Activated effector memory CD4-positive, alpha-beta T cell treated with anti-CD3 and anti-CD28 coated beads, Interleukin-2, amount 50 U/mL, for 16 hours (primary cell): ENCODE measurements around the gene GRM8.
"Not testable (repeated sequence)": the region's sequence is repeated elsewhere in the genome, so short reads cannot be mapped to it uniquely, and the experiment has no call there.

Experiments
- DNase-seq: peaks from one replicate; pipeline ENCODE4 v3.0.0-alpha.2; 2020

GRM8 gene

DNA sequence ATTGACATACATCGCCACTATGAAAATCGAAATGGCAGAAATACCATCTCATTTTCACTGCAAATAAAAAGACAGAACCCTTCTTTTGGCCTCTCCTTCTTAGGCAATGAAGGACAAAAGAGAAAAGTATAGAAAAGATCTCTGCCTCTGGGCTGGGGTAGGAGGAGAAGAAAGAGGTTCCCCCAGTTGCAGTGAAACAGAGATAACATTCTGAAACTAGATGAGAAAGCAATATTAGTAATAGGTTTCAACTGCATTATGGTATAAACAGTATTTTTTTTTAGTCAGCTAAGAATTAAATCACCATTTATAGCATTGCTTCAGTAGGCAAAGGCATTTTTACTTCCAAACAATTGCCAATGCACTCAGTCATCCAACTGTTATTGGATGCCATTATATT lies 347.5 kb downstream of the GRM8 start:
- not testable (repeated sequence) for DNase-seq

DNA sequence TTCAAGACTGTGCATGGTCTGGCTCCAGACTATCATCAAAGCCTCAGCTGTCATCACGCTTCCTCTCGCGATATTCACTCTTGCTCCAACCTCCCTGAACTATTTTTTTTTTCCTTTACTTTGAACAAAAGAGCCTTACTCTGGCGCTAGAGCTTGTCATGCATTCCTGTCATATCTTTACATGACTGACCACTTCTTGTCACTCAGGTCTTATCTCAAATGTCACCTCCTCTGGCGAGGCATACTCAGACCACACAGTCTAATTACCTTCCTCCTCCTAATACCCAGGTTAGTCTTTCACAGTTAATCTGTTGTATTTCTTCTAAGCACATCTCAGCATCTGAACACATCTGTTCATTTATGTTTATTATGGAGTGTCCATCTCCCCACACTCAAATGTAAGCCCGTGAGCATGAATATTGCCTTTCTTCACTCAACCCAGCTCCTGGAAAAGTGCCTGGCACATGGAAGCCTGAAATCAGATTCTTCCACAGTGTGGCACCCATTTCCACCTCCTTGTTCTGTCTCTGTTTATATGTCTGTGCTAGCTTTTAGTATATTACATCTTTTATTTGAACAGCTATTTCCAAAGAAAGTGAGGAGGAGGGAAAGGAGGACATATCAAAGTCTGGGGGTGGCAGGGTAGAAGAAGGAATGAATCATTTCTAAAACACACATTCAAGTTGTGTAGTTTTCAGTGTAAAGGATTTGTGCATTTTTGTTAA lies 351.5 kb downstream of the GRM8 start:
- DNase-seq: not testable (repeated sequence)

DNA sequence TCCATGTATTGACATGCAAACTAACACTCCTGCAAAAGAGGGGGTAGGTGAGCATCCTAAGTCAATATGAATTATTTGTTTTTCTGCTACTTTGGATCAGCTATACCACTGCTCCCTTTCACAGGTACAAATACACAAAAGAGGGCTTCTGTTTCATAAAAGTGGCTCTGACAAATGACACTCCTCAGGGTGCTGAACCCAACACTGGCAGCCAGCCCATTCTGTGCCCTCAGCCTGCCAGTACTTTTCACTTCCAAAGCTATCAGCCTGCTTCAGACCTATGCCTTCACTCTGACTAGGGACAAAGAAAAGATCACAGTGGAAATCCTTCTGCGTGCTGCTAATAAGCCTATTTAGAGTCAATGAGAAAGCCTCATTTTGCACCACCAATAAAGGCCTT lies 364.8 kb downstream of the GRM8 start:
- DNase-seq: not testable (repeated sequence)

DNA sequence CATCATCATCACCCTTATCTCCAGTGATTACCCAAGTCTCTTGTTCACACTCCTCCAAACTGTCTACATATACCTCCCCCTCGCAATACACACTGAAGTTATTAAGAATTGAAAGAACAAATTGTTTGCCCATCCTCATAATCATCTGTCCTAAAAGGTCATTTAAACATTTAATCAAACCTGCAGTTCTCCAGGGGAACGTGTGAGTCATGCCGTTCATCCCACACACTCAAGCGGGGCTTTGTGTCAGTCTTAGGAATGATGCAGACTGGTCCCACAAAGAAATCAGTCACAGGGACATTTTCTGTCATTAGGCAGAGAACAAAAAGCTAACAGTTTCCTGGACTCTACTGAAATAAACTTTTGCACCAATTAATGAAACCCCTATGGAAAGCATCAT lies 365.2 kb downstream of the GRM8 start:
- not testable (repeated sequence) for DNase-seq

GRCh38 chr7:126882730-126883129 lies 370.0 kb downstream of the GRM8 start:
- not testable (repeated sequence) for DNase-seq

DNA sequence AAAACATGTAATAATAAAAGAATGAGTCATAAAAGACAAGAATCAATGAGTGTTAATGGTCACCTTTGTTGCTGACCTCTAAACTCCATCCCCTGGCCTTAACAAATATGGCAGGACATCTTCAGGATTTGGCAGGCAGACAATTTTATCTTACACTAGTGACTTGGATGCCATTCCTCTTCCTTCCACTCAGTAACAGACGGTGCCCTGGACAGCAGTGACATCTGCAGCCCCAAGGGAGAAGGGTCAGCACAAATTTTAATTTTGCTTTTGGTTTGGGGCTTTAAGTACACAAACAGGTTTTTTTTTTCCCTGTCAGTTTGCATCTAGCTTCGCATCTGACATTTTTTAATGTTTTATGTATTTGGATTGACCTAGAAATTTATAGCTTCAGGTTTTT lies 370.8 kb downstream of the GRM8 start:
- DNase-seq: not testable (repeated sequence)

DNA sequence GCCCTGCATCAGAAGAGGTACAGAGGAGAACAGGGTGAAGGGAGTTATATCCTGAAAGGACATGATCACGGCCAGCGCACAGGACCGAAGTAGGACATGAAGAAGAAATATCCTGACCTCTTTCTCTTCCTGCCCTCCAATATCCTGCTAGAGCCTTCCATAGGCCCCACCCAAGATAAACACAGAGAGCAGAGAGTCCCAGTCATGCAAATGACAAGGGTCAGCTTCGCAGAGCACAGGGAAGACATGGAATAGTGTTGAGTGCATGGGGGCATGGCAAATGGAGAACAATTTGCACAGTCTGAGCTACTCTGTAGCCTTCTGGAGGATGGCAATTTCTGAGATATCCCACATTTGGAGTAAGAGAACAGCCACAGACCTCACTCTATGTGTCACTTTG lies 371.4 kb downstream of the GRM8 start:
- DNase-seq: no peak

GRCh38 chr7:126876536-126876935 lies 376.2 kb downstream of the GRM8 start:
- DNase-seq: not testable (repeated sequence)

GRCh38 chr7:126856691-126857291 lies 395.9 kb downstream of the GRM8 start:
- DNase-seq: no peak

GRCh38 chr7:126845331-126845730 lies 407.4 kb downstream of the GRM8 start:
- no peak for DNase-seq

- no peak for DNase-seq
These were observed 408.9 kb downstream of the GRM8 start for GRCh38 chr7:126843883-126844282.

GRCh38 chr7:126843336-126843735 lies 409.4 kb downstream of the GRM8 start:
- no peak for DNase-seq

GRCh38 chr7:126842451-126842850 lies 410.3 kb downstream of the GRM8 start:
- DNase-seq: no peak

GRCh38 chr7:126840869-126841268 lies 411.9 kb downstream of the GRM8 start:
- no peak for DNase-seq

- DNase-seq: no peak
These were observed 413.1 kb downstream of the GRM8 start for GRCh38 chr7:126839624-126840023.

DNA sequence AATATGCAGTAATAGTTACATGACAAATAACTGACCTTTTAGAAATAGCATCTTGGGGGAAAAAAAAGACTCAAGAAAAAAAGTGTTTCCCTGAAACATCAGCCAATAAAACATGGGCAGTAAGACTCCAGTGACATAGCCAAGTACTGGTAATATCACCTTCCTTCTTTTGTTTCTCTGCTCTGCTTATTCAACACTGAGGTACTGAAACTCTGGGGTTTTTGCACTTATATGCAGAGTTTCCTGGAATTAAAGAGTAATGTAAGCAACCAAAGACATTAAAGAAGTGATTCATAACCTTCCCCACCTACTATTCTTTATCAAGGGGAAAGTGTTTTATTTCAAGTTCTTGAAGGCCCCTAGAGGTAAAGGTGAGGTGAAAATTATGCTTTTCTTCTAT lies 414.5 kb downstream of the GRM8 start:
- DNase-seq: no peak

- DNase-seq: not testable (repeated sequence)
These were observed 421.5 kb downstream of the GRM8 start for GRCh38 chr7:126831241-126831640.

GRCh38 chr7:126820925-126821324 lies 431.8 kb downstream of the GRM8 start:
- no peak for DNase-seq

DNA sequence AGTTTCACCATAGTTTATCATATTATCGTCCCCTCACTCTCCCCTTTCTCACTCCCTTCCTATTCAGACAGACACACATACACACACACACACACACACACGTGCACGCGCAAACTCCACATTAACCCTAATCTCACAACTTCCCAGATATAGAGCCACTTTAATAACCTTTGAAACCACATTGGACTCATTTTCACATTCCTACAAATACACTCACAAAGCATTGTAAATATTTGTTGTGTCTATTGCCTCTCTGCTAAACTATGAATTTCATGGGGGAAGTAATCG lies 433.6 kb downstream of the GRM8 start:
- no peak for DNase-seq

- DNase-seq: no peak
These were observed 434.1 kb downstream of the GRM8 start for GRCh38 chr7:126818393-126819196.

DNA sequence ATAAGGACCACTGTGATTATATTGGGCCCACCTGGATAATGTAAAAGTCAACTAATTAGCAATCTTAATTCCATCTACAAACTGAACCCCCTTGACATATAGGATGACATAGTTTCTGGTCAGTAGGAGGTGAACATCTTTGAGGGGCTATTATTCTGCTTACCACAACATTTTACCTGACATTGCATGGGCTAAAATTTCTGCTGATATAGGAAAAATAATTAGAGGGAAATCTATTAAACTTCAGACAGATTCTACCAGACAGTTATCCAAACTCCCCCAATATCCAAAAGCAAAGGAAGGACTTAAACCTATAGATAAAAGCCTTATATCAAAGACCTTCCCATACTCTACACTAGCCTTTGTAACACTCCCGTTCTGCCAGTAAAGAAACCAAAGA lies 443.6 kb downstream of the GRM8 start:
- DNase-seq: no peak

DNA sequence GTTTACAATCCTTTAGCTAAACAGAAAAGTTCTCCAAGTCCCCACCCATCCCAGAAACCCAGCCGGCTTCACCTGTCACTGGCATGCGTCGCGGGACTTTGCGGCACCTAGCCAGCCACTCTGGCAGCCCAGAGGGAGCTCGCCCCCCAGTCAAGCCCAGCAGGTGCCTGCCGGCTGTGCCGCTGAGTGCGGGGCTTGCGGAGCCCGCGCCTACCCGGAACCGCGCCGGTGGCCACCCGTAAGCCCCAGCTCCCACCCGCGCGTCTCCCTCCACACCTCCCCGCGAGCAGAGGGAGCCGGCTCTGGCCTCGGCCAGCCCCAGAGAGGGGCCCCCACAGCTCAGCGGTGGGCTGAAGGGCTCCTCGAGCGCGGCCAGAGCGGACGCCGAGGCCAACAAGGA lies 446.1 kb downstream of the GRM8 start:
- DNase-seq: no peak

DNA sequence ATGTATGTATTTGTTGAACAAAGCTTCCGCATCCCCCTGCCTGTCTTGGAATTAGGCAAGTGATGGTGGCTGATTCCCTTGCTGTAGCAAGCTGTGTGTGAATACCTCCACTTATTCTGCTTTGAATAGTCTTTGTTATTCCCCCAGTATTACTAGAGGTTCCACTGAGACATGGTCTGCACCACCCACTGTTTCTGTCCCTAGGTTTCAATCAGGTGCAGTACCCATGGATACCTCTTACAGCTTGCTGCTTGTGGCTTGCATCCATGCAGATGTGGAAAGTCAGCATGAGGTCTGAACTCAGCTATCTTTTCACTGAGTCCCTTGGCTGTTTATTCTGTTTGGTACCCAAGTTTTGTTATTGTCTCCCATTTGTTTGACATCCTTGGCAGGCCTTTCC lies 447.4 kb downstream of the GRM8 start:
- DNase-seq: no peak

DNA sequence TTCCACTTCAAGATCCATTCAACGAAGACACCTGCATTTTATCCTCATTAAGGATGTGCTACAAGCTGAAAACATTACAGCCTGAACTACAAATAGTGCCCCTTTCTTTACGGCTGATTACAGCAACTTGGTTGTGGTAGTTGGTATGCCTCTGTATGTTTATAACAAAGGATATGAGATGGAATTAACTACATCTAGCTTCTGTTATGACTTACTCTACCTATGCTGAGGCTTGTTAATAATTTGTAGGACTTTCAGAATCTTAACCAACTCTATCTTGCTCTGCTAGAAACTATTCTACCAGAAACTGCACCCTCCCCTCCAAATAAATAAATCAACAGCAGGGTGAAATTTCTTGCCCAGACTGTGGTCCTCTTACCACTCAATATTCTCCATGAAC lies 448.1 kb downstream of the GRM8 start:
- no peak for DNase-seq
